Right lobe of liver (tissue), 6 donors: Measurements from ENCODE around the gene IRF9. TPM values are rescaled to one million over a fixed set of nuclear protein-coding genes. Genes with fewer than 3 reads are reported as not detected.

ENCODE experiments used
- ATAC-seq, 4 donors: fragments of 200-7000 bp; cut with Tn5 transposase; one replicate each; pipeline ENCODE4 v1.9.1; 2020; ENCODE audit warnings: mild to moderate bottlenecking in 4 of 4, moderate library complexity in 4 of 4
- DNase-seq, 3 donors: peaks; one replicate each; pipeline ENCODE4 v3.0.0-alpha.2; 2020
- H3K27ac ChIP-seq, 3 donors: fragments of 200-600 bp; one replicate each; pipeline ENCODE4 v1.8.0; 2022
- H3K27me3 ChIP-seq, 2 donors: fragments of 200-600 bp; one replicate each; pipeline ENCODE4 v1.8.0; 2022
- H3K36me3 ChIP-seq, 4 donors: fragments of 200-600 bp; sonication (generic) in 1 of 4; one replicate each; pipeline versions ENCODE4 v1.5.1 to v1.8.0; 2017 to 2022; ENCODE audit warnings: control low read depth in 1 of 4
- H3K4me1 ChIP-seq, 4 donors: fragments of 200-600 bp; sonication (generic) in 1 of 4; one replicate each; pipeline versions ENCODE4 v1.5.1 to v1.8.0; 2017 to 2022; ENCODE audit warnings: control low read depth in 1 of 4
- H3K4me3 ChIP-seq, 3 donors: fragments of 200-600 bp; one replicate each; pipeline ENCODE4 v1.8.0; 2022
- H3K9me3 ChIP-seq, 4 donors: fragments of 200-600 bp; sonication (generic) in 1 of 4; one replicate each; pipeline versions ENCODE4 v1.5.1 to v1.8.0; 2017 to 2022; ENCODE audit warnings: control low read depth in 1 of 4
- POLR2A ChIP-seq: fragments of 450-650 bp; IDR thresholded peaks from one replicate; pipeline ENCODE4 v1.6.1; 2017; ENCODE audit warnings: antibody characterized with exemption, mild to moderate bottlenecking
- WGBS: methylation state at CpG from one replicate; pipeline ENCODE4 v1.1.6; 2018; ENCODE audit warnings: low coverage, low lambda C conversion rate; ENCODE audit not compliant: insufficient coverage; ENCODE audit errors: missing lambda C conversion rate; 5-methylcytosine and 5-hydroxymethylcytosine counted together
- intact Hi-C, 2 donors: fragments of 100-400 bp; cut with DNase I; formaldehyde crosslinking; loops; one replicate each; pipeline versions ENCODE4 v1.11.2 to v1.14.1; 2022
- long read RNA-seq: library from polyadenylated mRNA; unstranded; transcript quantifications from one replicate; pipeline ENCODE4 v2.0.0, GENCODE V29; 2019
- total RNA-seq, 6 experiments: library from RNA; depleted of rRNA in 2 of 6; stranded (reverse); fragments of >200 nt in 2 of 6; fragmentation: NEBNext Ultra II Directional in 3 of 6; extraction: Animal tissue kit (Norgen Biotek cat#: 25700) in 3 of 6; gene quantifications; one replicate each; pipeline versions ENCODE4 v1.1.0 to v1.2.4, GENCODE V29; 2016 to 2023
- TF ChIP-seq, protein P1 (sequence below), 4 donors: fragments of 200-600 bp in 3 of 4; fragments of 450-650 bp in 1 of 4; IDR thresholded peaks; one replicate each; pipeline versions ENCODE4 v1.5.1 to v1.8.0; 2016 to 2022; ENCODE audit warnings: antibody characterized with exemption in 4 of 4, mild to moderate bottlenecking in 2 of 4
- donor health status: DM: no; HTN: yes; CAD: no.
- donor health status: DM: no; HTN: no; CAD: no.
- donor health status: DM: no; HTN: no; CAD: no.
- donor health status: DM: no; HTN: yes; CAD: no.
- donor health status: DM: no; HTN: yes; CAD: no.

The IRF9 gene
- 10 to 100 TPM; 17.4 to 66.6 (median 37.2) TPM for total RNA-seq
- long read RNA-seq, transcript IRF9-202 (9 exons, 1,838 nt): major isoform, 7 of 10 reads
- long read RNA-seq, partial matches to known transcripts: 1 of 10 reads
- long read RNA-seq, other reads (novel, unspliced or antisense): 1 of 10 reads

DNA sequence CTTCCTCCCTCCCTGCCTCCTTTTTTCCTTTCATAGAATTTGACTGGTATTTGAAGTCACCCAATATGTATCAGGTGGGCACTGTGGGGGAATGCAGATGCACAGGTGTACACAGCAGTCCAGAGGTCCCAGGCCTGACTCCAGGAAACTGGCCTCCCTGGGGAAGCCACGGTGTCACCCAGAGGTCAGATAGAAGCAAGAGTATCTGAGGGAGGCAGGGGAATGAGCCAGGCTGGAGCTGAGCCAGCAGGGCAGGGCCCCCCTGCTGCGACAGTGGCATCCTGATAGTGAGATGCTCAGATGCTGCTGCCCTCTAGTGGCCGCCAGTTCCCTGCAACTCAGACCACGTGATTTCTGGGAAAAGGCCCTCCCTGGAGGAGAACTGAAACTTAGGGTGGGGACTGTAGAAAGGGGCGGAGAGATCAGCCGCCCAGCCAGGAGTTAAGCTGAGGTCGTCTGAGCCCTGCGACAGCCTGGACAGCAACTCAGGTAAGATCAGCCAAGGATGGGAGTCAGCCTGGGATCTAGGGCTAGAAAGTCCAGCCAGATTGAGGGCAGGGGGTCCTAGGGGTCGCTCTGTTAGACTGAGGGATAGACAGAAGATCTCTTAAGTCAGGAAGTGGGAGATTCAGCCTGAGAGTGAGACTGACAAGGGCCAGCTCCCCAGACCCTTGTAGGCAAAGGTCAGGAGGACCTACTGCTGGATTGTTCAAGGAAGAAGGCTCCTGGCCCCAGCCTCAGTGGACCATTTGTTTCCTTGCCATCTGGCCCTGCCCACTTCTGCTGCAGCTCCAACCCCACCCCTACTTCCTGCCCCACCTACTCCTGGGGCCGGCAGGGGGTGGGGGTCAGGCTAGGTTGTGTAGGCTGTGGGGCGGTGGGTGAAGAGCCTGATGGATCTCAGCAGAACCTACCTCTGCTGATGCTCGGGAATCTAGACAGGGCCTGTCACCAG, at the start of gene IRF9:
Gene IRF9, plus strand, starts transcription at position 416 of the 955 bp plus-strand sequence. CDS start 880 bp downstream, outside the sequence.
- Histone ChIP-seq H3K27me3 (no peaks in the 10 kb centered on the region), H3K9me3 (no peaks in the 10 kb centered on the region), H3K4me1 (peaks cover 0 to 35% (median 11%) of the 10 kb centered on the region in 4 donors), H3K27ac (peak within 1 kb of the TSS; percentile 81 to 98 (median 92)), H3K36me3 (peaks cover 7 to 62% (median 34%) of the 10 kb centered on the region in 4 donors), H3K4me3 (peak within 1 kb of the TSS; percentile 68 to 92 (median 81))
- peak; percentile 95 to 97 (median 96) for DNase-seq
- 1% methylated on average over 11 of the region's 12 CpGs for WGBS
- intact Hi-C loops: loop anchor here in 1 of 2 donors (10.0 kb wide), 1 partner anchor 96 kb away; no protein-coding TSS in a partner anchor
- peak; percentile 56 for TF ChIP-seq POLR2A
- TF ChIP-seq, protein P1, sequence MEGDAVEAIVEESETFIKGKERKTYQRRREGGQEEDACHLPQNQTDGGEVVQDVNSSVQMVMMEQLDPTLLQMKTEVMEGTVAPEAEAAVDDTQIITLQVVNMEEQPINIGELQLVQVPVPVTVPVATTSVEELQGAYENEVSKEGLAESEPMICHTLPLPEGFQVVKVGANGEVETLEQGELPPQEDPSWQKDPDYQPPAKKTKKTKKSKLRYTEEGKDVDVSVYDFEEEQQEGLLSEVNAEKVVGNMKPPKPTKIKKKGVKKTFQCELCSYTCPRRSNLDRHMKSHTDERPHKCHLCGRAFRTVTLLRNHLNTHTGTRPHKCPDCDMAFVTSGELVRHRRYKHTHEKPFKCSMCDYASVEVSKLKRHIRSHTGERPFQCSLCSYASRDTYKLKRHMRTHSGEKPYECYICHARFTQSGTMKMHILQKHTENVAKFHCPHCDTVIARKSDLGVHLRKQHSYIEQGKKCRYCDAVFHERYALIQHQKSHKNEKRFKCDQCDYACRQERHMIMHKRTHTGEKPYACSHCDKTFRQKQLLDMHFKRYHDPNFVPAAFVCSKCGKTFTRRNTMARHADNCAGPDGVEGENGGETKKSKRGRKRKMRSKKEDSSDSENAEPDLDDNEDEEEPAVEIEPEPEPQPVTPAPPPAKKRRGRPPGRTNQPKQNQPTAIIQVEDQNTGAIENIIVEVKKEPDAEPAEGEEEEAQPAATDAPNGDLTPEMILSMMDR (IDR thresholded peaks at IDR 0.05): peak; percentile 92 to 99 (median 95)
- ATAC-seq: peak; percentile 89 to 93 (median 92)

DNA sequence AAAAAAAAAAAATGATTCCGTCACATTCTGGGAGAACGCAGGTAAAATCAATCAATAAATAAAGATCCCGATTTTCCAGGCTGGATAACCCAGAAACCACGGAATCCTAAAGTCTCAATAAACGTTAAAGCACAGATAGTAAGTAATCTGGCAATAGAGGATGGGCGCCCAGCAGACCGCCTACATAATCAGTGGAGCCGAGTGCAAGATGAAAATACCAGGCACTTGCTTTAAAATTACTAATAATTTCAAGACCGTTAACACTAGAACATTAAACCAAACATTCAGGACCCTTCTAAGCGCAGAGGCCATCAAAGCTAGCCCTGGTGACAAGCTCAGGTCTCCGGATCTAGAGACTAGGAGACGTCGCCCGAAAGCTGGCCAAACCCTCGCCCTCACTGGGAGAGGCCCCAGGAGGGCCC, 47.7 kb upstream of the IRF9 start:
- Histone ChIP-seq H3K36me3 (peaks cover 0 to 14% (median 3%) of the 10 kb centered on the region in 4 donors), H3K27me3 (no peaks in the 10 kb centered on the region), H3K27ac (peak overlapping the region; percentile 88 to 100 (median 89)), H3K4me1 (peaks cover 0 to 46% (median 14%) of the 10 kb centered on the region in 4 donors), H3K9me3 (no peaks in the 10 kb centered on the region), H3K4me3 (peak overlapping the region; percentile 63 to 82 (median 82))
- intact Hi-C loops: no loop called here
- TF ChIP-seq, protein P1 (IDR thresholded peaks at IDR 0.05): no peak
- whole genome bisulfite sequencing: 10% methylated on average over 10 of the region's 15 CpGs
- ATAC-seq (no peak), DNase-seq (no peak)

GRCh38 chr14:24113801-24114531, 47.1 kb upstream of the IRF9 start:
- Histone ChIP-seq H3K36me3 (peaks cover 0 to 20% (median 5%) of the 10 kb centered on the region in 4 donors), H3K4me3 (peak overlapping the region; percentile 63 to 82 (median 82)), H3K4me1 (peaks cover 0 to 40% (median 14%) of the 10 kb centered on the region in 4 donors), H3K27ac (peak overlapping the region; percentile 88 to 100 (median 89)), H3K27me3 (no peaks in the 10 kb centered on the region), H3K9me3 (no peaks in the 10 kb centered on the region)
- peak; percentile 84 for TF ChIP-seq POLR2A
- TF ChIP-seq, protein P1 (IDR thresholded peaks at IDR 0.05): no peak
- intact Hi-C loops: no loop called here
- WGBS: 0% methylated on average over 30 of the region's 42 CpGs
- DNase-seq (peak; percentile 94 to 97 (median 97)), ATAC-seq (peak; percentile 61 to 73 (median 66))
